HL-60 (cell line): ENCODE measurements around the gene SLC24A3.

Source experiments
- DNase-seq, 2 experiments: peaks; one replicate each; pipeline ENCODE4 v3.0.0-alpha.2; 2010 to 2020; ENCODE audit warnings: low read depth in 1 of 2, low spot score in 1 of 2
- H3K27ac ChIP-seq: fragments of 250-450 bp; sonication (Bioruptor Pico); replicated peaks from 2 replicates; pipeline ENCODE4 v1.5.1; 2020; ENCODE audit warnings: mild to moderate bottlenecking, moderate library complexity
- H3K27me3 ChIP-seq: fragments of 250-450 bp; sonication (Bioruptor Pico); 2 replicates; pipeline ENCODE4 v1.5.1; 2021; ENCODE audit warnings: mild to moderate bottlenecking, moderate library complexity; ENCODE audit not compliant: insufficient read depth, poor library complexity, severe bottlenecking
- H3K4me3 ChIP-seq: replicated peaks from 2 replicates; pipeline ENCODE4 v1.5.1; 2011; ENCODE audit warnings: mild to moderate bottlenecking, control low read depth, low read length; ENCODE audit not compliant: insufficient read depth
- GABPA ChIP-seq: IDR thresholded peaks from 2 replicates; pipeline ENCODE4 v1.6.1; 2012; ENCODE audit warnings: low read depth
- POLR2AphosphoS5 ChIP-seq: IDR thresholded peaks from 2 replicates; pipeline ENCODE4 v1.6.1; 2012; ENCODE audit warnings: low read depth
- SPI1 ChIP-seq: IDR thresholded peaks from 2 replicates; pipeline ENCODE4 v1.6.1; 2012; ENCODE audit warnings: low read depth, mild to moderate bottlenecking, borderline replicate concordance
- TF ChIP-seq, protein P1 (sequence below): IDR thresholded peaks from one replicate; pipeline ENCODE4 v1.5.1; 2011; ENCODE audit warnings: low read length, control low read depth, inconsistent platforms; ENCODE audit not compliant: insufficient read depth
- TF ChIP-seq, protein P2 (sequence below): IDR thresholded peaks from 2 replicates; pipeline ENCODE4 v1.6.1; 2012; ENCODE audit warnings: low read depth; ENCODE audit not compliant: insufficient replicate concordance

Gene SLC24A3

GRCh38 chr20:19543101-19543500, 330.7 kb downstream of the SLC24A3 start:
- DNase-seq: no peak
- no peak overlapping the region for H3K4me3 ChIP-seq
- no peak overlapping the region for H3K27ac ChIP-seq
- no peak for TF ChIP-seq SPI1
- TF ChIP-seq, protein P1, sequence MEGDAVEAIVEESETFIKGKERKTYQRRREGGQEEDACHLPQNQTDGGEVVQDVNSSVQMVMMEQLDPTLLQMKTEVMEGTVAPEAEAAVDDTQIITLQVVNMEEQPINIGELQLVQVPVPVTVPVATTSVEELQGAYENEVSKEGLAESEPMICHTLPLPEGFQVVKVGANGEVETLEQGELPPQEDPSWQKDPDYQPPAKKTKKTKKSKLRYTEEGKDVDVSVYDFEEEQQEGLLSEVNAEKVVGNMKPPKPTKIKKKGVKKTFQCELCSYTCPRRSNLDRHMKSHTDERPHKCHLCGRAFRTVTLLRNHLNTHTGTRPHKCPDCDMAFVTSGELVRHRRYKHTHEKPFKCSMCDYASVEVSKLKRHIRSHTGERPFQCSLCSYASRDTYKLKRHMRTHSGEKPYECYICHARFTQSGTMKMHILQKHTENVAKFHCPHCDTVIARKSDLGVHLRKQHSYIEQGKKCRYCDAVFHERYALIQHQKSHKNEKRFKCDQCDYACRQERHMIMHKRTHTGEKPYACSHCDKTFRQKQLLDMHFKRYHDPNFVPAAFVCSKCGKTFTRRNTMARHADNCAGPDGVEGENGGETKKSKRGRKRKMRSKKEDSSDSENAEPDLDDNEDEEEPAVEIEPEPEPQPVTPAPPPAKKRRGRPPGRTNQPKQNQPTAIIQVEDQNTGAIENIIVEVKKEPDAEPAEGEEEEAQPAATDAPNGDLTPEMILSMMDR: no peak
- no peak for TF ChIP-seq POLR2AphosphoS5
- TF ChIP-seq, protein P2, sequence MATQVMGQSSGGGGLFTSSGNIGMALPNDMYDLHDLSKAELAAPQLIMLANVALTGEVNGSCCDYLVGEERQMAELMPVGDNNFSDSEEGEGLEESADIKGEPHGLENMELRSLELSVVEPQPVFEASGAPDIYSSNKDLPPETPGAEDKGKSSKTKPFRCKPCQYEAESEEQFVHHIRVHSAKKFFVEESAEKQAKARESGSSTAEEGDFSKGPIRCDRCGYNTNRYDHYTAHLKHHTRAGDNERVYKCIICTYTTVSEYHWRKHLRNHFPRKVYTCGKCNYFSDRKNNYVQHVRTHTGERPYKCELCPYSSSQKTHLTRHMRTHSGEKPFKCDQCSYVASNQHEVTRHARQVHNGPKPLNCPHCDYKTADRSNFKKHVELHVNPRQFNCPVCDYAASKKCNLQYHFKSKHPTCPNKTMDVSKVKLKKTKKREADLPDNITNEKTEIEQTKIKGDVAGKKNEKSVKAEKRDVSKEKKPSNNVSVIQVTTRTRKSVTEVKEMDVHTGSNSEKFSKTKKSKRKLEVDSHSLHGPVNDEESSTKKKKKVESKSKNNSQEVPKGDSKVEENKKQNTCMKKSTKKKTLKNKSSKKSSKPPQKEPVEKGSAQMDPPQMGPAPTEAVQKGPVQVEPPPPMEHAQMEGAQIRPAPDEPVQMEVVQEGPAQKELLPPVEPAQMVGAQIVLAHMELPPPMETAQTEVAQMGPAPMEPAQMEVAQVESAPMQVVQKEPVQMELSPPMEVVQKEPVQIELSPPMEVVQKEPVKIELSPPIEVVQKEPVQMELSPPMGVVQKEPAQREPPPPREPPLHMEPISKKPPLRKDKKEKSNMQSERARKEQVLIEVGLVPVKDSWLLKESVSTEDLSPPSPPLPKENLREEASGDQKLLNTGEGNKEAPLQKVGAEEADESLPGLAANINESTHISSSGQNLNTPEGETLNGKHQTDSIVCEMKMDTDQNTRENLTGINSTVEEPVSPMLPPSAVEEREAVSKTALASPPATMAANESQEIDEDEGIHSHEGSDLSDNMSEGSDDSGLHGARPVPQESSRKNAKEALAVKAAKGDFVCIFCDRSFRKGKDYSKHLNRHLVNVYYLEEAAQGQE: no peak
- TF ChIP-seq GABPA: no peak
- H3K27me3 ChIP-seq: no peaks in the 10 kb centered on the region

DNA sequence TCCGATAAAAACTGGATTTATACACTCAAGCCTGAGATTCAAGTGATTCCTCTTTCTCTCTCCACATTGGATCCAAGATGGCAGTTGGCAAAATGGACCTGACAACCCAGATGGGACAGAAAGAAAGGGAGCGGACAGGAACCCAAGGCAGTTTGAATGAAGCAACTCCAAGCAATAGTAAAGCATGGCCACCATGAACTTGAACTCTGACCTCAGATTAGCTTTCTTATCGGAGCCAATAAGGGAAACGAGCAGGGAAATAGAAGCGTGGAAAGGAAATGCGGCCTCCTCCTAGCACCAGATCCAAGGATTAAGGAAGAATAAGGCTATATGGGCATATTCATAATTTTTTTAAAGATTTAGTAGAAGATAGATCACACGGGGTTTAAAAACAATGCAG, 332.2 kb downstream of the SLC24A3 start:
- H3K4me3 ChIP-seq: no peak overlapping the region
- TF ChIP-seq, protein P1: no peak
- TF ChIP-seq POLR2AphosphoS5 (no peak), SPI1 (no peak), GABPA (no peak)
- TF ChIP-seq, protein P2: no peak
- no peak overlapping the region for H3K27ac ChIP-seq
- no peak for DNase-seq
- H3K27me3 ChIP-seq: no peaks in the 10 kb centered on the region

DNA sequence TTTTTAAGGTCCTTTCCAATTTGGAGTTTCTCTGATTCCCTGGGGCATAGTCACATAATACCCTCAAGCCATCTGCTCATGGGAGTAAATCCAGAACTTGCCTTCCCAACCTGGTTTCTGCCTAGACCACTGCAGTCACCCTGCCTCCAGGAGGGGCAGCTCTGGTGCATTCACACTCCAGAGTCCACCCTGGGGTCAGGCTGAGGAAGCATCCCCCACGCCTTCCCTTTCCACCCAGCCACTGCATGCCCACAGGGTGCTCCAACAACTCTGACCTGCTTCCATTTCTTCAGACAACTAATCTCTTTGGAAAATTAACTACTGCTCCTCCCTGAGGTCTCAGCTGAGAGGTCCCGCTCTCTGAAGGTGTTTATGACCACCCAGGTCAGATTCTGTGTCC, 334.2 kb downstream of the SLC24A3 start:
- TF ChIP-seq, protein P2: no peak
- TF ChIP-seq SPI1 (no peak), GABPA (no peak)
- Histone ChIP-seq H3K27ac (no peak overlapping the region), H3K27me3 (no peaks in the 10 kb centered on the region)

GRCh38 chr20:19547547-19547946, 335.1 kb downstream of the SLC24A3 start:
- H3K27me3 ChIP-seq: no peaks in the 10 kb centered on the region
- no peak for DNase-seq
- no peak overlapping the region for H3K27ac ChIP-seq
- no peak overlapping the region for H3K4me3 ChIP-seq
- TF ChIP-seq POLR2AphosphoS5 (no peak), GABPA (no peak), SPI1 (no peak)
- TF ChIP-seq, protein P2: no peak
- TF ChIP-seq, protein P1: no peak

More for the DNA sequence above, 334.2 kb downstream of the SLC24A3 start:
- H3K4me3 ChIP-seq: no peak overlapping the region
- no peak for DNase-seq
